Inflammatory macrophage treated with lipopolysaccharide for 1 hour (primary cell): ENCODE data around the gene TSHZ2.
"Not testable (repeated sequence)": the region's sequence is repeated elsewhere in the genome, so short reads cannot be mapped to it uniquely, and the experiment has no call there.

Experiments
- DNase-seq, 2 donors: peaks; one replicate each; pipeline ENCODE4 v3.0.0-alpha.2; 2020 to 2022

TSHZ2 gene

GRCh38 chr20:52999040-52999439 is 26.9 kb downstream of the TSHZ2 start:
- DNase-seq, result no peak

- DNase-seq, result no peak
Observed at GRCh38 chr20:53001498-53002301, 29.5 kb downstream of the TSHZ2 start.

GRCh38 chr20:53002786-53003185 is 30.6 kb downstream of the TSHZ2 start:
- DNase-seq, result no peak

GRCh38 chr20:53003420-53004154 is 31.4 kb downstream of the TSHZ2 start:
- no peak for DNase-seq

GRCh38 chr20:53004267-53004813 is 32.2 kb downstream of the TSHZ2 start:
- no peak for DNase-seq

GRCh38 chr20:53009979-53010735 is 38.0 kb downstream of the TSHZ2 start:
- no peak for DNase-seq

- no peak for DNase-seq
Observed at GRCh38 chr20:53011640-53012039, 39.5 kb downstream of the TSHZ2 start.

- no peak for DNase-seq
Observed at GRCh38 chr20:53013183-53013582, 41.0 kb downstream of the TSHZ2 start.

GRCh38 chr20:53013847-53014246 is 41.7 kb downstream of the TSHZ2 start:
- DNase-seq, result no peak

GRCh38 chr20:53016071-53016470 is 43.9 kb downstream of the TSHZ2 start:
- no peak for DNase-seq

GRCh38 chr20:53016534-53017042 is 44.4 kb downstream of the TSHZ2 start:
- no peak for DNase-seq

GRCh38 chr20:53017206-53017605 is 45.0 kb downstream of the TSHZ2 start:
- DNase-seq, result no peak

GRCh38 chr20:53019464-53019863 is 47.3 kb downstream of the TSHZ2 start:
- DNase-seq, result no peak

- DNase-seq, result no peak
Observed at GRCh38 chr20:53020376-53020775, 48.2 kb downstream of the TSHZ2 start.

GRCh38 chr20:53020834-53021233 is 48.7 kb downstream of the TSHZ2 start:
- no peak for DNase-seq

GRCh38 chr20:53021934-53022333 is 49.8 kb downstream of the TSHZ2 start:
- no peak for DNase-seq

- DNase-seq, result no peak
Observed at GRCh38 chr20:53023732-53024520, 51.8 kb downstream of the TSHZ2 start.

GRCh38 chr20:53024653-53025052 is 52.5 kb downstream of the TSHZ2 start:
- DNase-seq, result not testable (repeated sequence)

- DNase-seq, result no peak
Observed at GRCh38 chr20:53027089-53027488, 54.9 kb downstream of the TSHZ2 start.

GRCh38 chr20:53028337-53029007 is 56.3 kb downstream of the TSHZ2 start:
- DNase-seq, result no peak

GRCh38 chr20:53030061-53030460 is 57.9 kb downstream of the TSHZ2 start:
- no peak for DNase-seq

GRCh38 chr20:53032046-53032445 is 59.9 kb downstream of the TSHZ2 start:
- DNase-seq, result no peak
